ENCODE results near the gene SYNC.

DNA sequence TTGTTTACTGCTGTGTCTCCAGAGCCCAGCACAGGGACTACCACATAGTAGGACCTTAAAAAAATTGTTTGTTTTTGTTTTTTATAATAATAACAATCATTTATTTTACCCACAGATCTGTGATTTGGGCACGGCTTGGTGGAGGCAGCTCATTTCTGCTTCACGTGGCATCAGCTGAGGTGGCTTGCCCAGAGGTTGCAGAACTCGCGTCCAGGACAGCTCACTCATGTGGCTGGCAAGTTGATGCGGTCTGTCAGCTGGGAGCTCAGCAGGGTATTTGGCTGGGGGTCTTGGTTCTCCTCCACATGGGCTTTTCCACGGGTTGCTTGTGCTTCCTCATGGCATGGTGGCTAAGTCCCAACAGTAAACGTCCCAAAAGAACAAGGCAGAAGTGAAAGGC is 2.9 kb upstream of the SYNC start:
- TF ChIP-seq POLR2A (IDR thresholded peaks at IDR 0.05; ENCODE audit: low read depth, low read length) (no peak), TAF1 (IDR thresholded peaks at IDR 0.05; ENCODE audit: borderline replicate concordance, low read depth, low read length) (no peak), POLR2AphosphoS5 (IDR thresholded peaks at IDR 0.05; ENCODE audit: low read depth, low read length) (no peak)
